ENCODE results near the gene ZPBP.

The ZPBP gene

DNA sequence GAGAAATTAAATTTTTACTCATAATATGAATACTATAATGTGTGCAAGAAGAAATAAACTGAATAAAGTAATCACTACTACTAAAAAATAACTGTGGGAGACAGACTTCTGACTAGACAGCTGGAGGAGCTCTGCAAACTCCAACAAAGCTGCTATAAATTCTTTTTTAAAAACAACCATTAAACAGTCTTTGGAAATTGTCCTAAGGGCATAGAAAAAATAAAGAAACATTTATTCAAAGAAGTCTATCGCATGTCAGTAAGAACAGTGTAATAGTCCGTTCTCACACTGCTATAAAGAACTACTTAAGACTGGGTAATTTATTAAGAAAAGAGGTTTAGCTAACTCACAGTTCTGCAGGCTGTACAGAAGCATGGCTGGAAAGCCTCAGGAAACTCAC, 56.0 kb downstream of the ZPBP start:
- no peak for DNase-seq

DNA sequence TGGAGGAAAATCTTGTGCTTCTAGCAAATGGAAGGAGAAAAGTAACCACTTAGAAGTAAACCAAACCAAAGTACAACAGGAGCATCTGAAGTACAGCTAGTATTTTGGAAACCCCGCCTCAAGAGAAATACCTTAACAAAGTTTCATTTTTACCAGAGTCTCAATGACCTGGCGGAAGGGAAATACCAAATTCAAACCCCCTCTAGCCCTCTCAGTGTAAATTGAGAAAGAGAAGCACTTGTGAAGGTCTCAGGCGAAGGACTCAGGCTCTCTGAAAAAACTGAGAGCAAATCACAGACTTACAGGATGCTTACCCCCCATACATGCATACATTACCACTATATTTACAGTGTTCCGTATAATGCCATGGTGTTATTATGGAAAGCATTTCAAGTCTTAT, 70.1 kb downstream of the ZPBP start:
- DNase-seq: no peak

DNA sequence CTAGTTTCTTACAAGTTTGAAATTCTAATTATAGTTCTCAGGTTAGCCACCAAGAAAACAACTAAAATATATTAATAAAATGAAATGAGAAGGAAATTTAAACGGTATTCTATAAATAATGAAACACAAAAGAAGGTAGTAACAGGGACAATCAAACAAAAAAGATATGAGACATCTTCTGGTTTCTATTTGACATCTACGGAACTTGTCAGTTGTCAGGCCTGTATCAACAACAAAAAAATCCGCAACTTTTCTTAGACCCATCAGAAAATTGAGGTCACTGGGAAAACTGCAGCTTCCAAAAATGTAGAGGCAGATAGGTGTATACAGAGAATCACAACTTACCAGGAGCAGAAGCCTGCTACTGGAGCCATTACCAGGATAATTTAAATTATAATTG, 70.6 kb downstream of the ZPBP start:
- no peak for DNase-seq

DNA sequence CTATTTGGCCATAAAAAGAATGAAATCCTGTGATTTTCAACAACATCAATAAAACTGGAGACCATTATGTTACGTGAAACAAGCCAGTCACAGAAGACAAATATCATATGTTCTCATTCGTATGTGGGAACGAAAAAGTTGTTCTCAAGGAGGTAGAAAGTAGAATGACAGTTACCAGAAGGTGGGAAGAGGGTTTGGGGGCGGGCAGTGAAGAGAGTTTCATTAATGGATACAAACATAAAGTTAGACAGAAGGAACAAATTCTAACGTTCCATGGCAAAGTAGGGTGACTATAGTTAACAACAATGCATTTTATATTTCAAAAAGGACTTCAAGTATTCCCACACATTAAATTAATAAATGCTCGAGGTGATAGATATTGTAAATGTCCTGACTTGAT, 97.4 kb downstream of the ZPBP start:
- DNase-seq: no peak

DNA sequence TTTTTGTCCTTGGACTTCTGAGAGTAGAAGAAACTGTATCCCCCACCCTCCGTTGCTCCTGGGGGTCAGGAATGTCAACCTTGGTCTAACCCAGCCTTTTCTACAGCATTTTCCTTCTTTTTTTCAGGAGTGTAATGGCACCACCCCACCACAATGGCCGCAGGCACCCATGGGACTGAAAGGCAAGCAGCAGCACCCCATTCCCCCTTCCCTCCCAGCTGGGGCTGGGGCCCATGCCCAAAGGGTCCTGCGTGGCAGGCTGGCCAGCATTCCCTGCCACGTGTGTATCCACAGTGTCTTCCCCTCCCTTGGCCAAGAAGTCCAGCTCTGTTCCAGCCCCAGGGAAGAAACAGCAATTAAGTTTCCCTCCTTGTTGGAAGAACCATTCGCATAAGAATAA, 106.9 kb downstream of the ZPBP start:
- DNase-seq: no peak

DNA sequence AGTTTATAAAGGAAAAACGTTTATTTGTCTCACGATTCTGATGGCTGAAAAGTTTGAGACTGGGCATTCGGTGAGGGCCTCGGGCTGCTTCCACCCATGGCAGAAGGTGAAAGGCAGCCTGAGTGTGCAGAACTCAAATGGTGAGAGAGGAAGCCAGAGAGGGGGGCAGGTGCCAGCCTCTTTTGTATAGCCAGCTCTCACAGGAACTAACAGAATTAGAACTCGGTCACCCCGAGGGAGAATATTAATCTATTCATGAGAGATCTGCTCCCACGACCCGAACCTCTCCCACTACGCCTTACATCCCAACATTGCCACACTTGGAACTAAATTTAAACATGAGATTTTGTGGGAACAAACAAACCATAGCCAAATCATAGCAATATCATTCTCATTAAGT, 112.6 kb downstream of the ZPBP start:
- no peak for DNase-seq

DNA sequence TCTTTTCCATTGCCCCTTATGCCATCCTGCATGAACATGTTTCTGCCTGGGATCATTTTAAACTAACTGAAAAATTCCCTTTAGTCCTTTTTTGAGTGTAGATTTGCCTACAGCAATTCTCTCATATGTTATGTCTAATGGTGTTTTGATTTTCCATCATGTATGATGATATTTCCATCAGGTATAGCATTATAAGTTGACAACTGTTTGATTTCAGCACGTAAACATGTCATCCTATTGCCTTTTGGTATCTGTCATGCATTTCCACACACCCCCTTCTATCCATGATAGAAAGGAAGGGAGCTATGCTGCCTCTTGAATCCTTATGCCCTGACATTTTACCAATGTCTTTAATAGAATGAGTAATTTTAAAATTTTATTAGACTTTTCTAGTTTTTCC, 116.8 kb downstream of the ZPBP start:
- no peak for DNase-seq

DNA sequence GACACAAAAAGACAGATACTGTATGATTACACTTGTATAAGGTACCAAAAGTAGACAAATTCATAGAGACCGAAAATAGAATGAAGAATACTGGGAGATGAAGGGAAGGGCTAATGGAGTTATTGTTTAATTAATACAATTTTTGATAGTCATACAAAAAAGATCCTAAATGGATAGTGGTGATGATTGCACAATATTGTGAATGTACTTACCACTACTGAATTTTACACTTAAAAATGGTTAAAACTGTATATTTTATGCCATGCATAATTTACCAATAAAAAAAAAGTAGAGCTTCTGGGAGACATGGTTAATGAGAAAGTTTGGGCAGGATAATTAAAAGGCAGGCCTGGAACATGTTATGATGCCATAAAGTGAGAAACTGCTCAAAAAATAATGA, 119.0 kb downstream of the ZPBP start:
- no peak for DNase-seq

DNA sequence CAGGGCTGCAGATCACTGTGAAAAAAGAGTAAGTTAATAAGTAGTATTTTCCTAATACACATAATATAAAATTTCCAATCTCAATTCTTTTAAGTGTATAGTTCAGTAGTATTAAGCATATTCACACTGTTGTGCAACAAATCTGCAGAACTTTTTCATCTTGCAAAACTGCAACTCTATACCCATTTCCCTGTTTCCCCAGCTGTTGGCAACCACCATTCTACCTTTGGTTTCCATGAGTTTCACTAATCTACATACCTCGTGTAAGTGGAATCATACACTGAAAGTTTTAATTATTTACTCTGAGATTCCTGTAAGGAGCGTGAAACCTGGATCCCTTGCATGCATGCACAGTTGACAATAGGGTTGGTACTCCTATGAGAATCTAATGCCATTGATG, 155.4 kb downstream of the ZPBP start:
- no peak for DNase-seq

DNA sequence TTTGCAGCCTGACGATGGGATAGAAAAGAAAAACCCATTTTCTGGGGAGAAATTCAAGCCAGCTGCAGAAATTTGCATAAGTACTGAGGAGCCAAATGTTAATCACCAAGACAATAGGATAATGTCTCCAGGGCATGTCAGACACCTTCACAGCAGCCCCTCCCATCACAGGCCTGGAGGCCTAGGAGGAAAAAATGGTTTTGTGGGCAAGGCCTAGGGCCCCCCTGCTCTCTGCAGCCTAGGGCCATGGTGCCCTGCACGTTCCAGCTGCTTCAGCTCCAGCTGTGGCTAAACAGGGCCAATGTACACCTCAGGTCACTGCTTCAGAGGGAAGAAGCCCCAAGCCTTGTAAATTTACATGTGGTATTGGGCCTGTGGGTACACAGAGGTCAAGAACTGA, 161.4 kb downstream of the ZPBP start:
- no peak for DNase-seq

DNA sequence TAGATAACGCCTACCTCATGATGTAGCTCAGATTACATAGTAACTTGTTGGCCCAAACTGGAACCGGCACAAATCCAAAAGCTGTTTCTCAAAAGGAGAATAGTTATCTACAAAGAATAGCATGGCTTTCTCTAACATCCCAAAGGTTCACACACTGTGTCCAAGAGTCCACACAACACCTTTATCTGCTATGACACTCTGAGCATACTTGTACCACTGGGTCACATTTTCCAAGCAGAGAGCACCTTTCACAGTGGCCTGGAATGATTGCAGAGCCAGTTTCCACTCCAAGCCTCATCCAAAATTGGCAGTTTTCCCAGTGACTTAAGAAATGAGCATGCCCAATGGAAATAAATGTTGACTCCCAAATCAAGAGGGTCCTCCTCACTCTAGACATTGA, 164.3 kb downstream of the ZPBP start:
- DNase-seq: no peak

DNA sequence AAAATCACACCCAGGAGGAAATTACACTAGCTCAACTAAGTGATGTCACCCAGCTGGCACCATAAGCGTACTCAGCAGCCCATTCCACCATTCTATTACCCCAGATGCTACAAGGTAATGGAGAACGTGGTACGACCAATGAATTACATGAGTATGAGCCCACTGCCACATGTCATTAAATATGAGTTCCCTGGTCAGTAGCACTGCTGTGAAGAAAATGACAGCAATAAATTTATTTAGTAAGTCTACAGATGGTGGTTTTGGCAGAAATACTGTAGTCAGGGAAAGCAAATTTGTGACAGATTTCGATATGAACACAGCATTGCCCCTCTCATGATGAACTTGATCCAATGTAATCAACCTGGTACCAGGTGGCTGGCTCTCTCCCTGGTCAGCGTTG, 165.4 kb downstream of the ZPBP start:
- DNase-seq: no peak

DNA sequence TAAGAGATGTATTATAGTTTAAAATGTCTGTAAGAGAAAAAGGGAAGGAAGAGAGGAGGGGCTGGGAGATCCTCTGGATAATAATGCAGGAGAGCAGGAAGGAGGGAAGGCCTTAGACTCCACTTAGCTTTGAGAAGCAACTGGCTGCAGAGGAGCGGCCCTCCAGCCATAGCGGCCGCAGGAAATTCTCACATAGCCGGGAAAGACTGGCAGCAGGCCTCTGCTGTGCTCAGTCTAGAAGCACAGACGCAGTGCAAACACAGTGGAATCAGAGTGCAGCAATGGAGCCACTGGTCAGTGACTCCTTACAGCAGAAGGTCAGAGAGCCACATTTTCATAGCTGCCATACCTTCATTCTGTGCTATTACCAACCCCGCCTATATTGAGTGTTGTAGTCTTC, 166.3 kb downstream of the ZPBP start:
- DNase-seq: no peak

DNA sequence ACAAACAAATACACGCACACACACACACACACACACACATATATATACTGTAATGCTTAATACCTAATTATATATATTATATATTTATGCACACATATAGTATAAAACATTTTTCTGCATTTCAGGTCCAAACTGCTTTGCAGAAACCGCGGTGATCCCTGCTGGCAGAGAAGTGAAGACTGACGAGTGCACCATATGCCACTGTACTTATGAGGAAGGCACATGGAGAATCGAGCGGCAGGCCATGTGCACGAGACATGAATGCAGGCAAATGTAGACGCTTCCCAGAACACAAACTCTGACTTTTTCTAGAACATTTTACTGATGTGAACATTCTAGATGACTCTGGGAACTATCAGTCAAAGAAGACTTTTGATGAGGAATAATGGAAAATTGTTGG, 181.1 kb downstream of the ZPBP start:
- DNase-seq: no peak

DNA sequence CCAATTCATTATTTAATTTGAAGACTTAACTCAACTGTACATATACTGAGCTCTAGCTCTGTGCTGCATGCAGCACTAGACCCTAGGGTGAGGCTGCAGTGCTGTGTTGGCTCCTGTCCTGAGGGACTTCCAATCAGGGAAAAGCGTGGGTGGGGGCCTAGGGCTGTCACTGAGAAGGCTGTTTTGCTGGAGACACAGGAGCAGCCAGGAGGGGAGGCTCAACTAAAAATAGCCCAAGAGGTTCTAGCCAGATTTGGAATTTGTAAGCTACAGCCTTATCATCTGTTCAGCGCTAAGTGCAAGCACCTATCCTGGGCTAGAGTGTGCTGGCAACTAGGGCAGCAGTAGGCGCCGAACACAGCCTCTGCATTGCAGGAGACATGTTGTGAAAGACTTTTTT, 198.5 kb downstream of the ZPBP start:
- no peak for DNase-seq

DNA sequence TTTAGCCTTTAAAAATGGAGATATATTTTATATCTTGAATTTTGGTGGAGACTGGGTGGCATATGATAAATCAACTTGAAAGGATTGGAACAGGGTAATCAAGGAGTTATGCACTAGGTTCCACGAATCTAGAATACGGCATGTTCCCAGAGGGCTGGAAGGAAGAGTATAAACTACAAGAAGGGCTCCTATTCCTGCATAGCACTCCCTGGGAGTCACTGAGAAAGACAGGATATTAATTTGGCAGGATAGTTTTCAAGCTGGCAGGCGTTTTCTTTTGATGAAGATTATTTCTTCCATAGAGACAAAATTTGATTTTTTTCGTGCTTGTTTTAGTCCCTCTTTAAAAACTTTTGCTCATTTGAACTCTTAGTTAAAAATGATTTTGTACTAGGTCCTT, 199.9 kb downstream of the ZPBP start:
- DNase-seq: no peak

DNA sequence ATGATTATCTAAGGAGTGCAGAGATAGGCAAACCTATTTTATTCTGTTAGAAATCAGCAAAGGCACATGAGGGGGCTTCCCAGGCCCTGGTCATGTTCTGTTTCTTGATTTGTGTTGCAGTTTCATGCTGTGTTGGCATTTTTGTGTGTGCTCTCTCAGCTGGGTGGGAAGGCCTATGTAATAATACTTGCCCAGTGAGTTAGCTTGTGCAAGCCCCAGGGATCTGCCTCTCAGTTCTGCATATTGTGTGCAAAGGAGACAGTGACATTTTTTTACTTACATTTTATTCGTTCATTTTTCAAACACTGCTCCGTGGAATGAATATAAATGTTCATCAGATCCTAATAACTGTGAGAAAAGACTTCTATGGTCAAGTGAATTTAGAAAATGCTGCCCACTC, 200.6 kb downstream of the ZPBP start:
- no peak for DNase-seq

Measured in activated naive CD4-positive, alpha-beta T cell treated with Interleukin-2 at 50 U/mL for 16 hours (primary cell).